Bronchial epithelial cell (primary cell): Measurements from ENCODE around the gene ENOSF1. TPM values are rescaled to one million over a fixed set of nuclear protein-coding genes. Genes with fewer than 3 reads are reported as not detected.

Experiments used
- DNase-seq: peaks from one replicate; pipeline ENCODE4 v3.0.0-alpha.2; 2010; ENCODE audit warnings: low read depth
- FAIRE-seq: peaks from 2 replicates; lab custom pipeline; 2011; peaks lifted over from hg19 to GRCh38; lab: Jason Lieb, UNC
- H3K27me3 ChIP-seq: 2 replicates; pipeline ENCODE4 v1.5.1; 2011; ENCODE audit warnings: low read length; ENCODE audit not compliant: control insufficient read depth, insufficient read depth
- H3K36me3 ChIP-seq: 2 replicates; pipeline ENCODE4 v1.5.1; 2011; ENCODE audit warnings: low read length; ENCODE audit not compliant: control insufficient read depth, insufficient read depth
- H3K4me3 ChIP-seq: 2 replicates; pipeline ENCODE4 v1.5.1; 2011; ENCODE audit warnings: mild to moderate bottlenecking, low read depth, low read length, control low read depth
- total RNA-seq: library from RNA; depleted of rRNA; stranded (reverse); fragments of >200 nt; gene quantifications from 2 replicates; pipeline ENCODE4 v1.2.1, GENCODE V29; 2014
- TF ChIP-seq, protein P1 (sequence below): IDR thresholded peaks from 2 replicates; pipeline ENCODE4 v1.5.1; 2011; ENCODE audit warnings: mild to moderate bottlenecking, moderate library complexity, low read length, control low read depth, inconsistent platforms; ENCODE audit not compliant: insufficient read depth, severe bottlenecking

The ENOSF1 gene
- total RNA-seq, 1 donor from 2014 or later, result 25.5 TPM

DNA sequence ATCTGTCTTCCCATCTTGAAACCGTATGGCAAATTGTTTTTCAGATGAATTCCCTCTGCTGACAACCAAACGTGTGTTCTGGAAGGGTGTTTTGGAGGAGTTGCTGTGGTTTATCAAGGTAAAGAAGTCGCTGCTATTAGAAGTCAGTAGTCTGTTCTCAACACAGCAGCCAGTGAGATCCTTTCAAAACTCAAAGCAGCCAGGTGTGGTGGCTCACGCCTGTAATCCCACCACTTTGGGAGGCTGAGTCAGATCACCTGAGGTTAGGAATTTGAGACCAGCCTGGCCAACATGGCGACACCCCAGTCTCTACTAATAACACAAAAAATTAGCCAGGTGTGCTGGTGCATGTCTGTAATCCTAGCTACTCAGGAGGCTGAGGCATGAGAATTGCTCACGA is 52.8 kb downstream of the ENOSF1 start:
- FAIRE-seq (no peak), DNase-seq (no peak)
- H3K4me3 ChIP-seq, result no peak overlapping the region
- H3K27me3 ChIP-seq, result no peaks in the 10 kb centered on the region
- H3K36me3 ChIP-seq, result peaks cover 3% of the 10 kb centered on the region
- TF ChIP-seq, protein P1, sequence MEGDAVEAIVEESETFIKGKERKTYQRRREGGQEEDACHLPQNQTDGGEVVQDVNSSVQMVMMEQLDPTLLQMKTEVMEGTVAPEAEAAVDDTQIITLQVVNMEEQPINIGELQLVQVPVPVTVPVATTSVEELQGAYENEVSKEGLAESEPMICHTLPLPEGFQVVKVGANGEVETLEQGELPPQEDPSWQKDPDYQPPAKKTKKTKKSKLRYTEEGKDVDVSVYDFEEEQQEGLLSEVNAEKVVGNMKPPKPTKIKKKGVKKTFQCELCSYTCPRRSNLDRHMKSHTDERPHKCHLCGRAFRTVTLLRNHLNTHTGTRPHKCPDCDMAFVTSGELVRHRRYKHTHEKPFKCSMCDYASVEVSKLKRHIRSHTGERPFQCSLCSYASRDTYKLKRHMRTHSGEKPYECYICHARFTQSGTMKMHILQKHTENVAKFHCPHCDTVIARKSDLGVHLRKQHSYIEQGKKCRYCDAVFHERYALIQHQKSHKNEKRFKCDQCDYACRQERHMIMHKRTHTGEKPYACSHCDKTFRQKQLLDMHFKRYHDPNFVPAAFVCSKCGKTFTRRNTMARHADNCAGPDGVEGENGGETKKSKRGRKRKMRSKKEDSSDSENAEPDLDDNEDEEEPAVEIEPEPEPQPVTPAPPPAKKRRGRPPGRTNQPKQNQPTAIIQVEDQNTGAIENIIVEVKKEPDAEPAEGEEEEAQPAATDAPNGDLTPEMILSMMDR, result no peak

DNA sequence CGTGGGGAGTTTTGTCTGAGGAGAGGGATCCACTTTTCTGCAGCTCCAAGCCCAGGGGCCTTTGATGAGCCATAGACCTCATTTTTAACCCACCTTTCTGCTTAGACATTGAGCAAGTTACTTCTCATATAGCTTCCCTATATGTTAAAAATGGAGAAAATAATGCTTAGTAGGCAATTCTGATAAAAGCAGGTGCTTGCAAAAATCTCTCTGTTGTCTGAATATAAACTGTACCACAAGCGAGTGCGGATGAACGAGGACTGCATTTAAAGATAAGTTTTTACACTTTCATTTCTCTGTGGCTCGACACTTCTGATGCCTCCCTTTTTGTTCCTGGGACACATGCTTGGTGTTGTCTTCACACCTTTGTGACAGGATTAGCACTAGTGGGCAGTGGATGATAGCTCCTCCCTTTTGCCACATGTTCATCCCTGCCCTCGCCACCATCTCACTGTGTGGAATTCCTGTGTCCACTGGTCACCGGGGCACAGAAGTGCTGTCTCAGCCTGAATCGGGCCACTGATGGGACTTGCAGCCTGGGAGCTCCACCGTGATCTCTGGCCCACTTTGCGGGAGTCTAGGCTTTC is 53.4 kb downstream of the ENOSF1 start:
- FAIRE-seq (no peak), DNase-seq (no peak)
- peak overlapping the region; percentile 91 for H3K4me3 ChIP-seq
- H3K27me3 ChIP-seq, result no peaks in the 10 kb centered on the region
- H3K36me3 ChIP-seq, result peaks cover 3% of the 10 kb centered on the region
- TF ChIP-seq, protein P1, result no peak

GRCh38 chr18:658001-658946 is 54.2 kb downstream of the ENOSF1 start:
- H3K4me3 ChIP-seq, result peak overlapping the region; percentile 91
- FAIRE-seq, result no peak
- TF ChIP-seq, protein P1, result no peak
- peaks cover 3% of the 10 kb centered on the region for H3K36me3 ChIP-seq
- DNase-seq, result peak; percentile 87
- no peaks in the 10 kb centered on the region for H3K27me3 ChIP-seq

DNA sequence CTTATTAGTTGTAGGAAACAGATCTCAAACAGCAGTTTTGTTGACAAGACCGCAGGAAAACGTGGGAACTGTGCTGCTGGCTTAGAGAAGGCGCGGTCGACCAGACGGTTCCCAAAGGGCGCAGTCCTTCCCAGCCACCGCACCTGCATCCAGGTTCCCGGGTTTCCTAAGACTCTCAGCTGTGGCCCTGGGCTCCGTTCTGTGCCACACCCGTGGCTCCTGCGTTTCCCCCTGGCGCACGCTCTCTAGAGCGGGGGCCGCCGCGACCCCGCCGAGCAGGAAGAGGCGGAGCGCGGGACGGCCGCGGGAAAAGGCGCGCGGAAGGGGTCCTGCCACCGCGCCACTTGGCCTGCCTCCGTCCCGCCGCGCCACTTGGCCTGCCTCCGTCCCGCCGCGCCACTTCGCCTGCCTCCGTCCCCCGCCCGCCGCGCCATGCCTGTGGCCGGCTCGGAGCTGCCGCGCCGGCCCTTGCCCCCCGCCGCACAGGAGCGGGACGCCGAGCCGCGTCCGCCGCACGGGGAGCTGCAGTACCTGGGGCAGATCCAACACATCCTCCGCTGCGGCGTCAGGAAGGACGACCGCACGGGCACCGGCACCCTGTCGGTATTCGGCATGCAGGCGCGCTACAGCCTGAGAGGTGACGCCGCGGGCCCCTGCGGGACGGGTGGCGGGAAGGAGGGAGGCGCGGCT is 55.0 kb downstream of the ENOSF1 start, which contains the start of gene TYMS:
TYMS (plus strand) TSS at position 343 of the 690 bp plus-strand sequence; CDS start at position 433, 90 bp downstream.
- Histone ChIP-seq H3K36me3 (peaks cover 3% of the 10 kb centered on the region), H3K4me3 (peak within 1 kb of the TSS; percentile 91), H3K27me3 (no peaks in the 10 kb centered on the region)
- TF ChIP-seq, protein P1, result peak; percentile 17
- no peak for FAIRE-seq
- DNase-seq, result peak; percentile 53

DNA sequence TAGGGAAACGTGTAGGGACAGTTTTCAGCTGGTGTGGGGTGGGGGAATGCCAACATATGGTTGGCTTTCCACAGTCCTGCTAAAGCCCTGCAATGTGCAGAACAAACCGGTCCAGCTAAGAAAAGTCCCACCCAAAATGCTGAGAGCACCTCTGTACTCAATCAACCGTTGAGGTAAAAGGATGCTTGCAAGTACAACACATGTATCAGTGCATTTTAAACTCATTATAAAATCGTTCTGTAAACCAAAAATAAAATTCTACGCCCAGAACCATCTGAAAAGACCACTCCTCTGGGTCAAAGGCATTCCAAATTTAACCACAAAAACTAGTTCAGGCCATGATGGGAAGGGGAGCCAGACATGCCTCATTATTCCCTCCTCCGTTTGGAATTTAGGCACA is 57.0 kb downstream of the ENOSF1 start:
- TF ChIP-seq, protein P1, result no peak
- no peak for DNase-seq

More for the DNA sequence above, 57.0 kb downstream of the ENOSF1 start:
- H3K27me3 ChIP-seq, result no peaks in the 10 kb centered on the region
- H3K4me3 ChIP-seq, result no peak overlapping the region
- FAIRE-seq, result no peak
- no peaks in the 10 kb centered on the region for H3K36me3 ChIP-seq
